ENCODE results near the gene PIGM. TPM values are rescaled to one million over a fixed set of nuclear protein-coding genes. Genes with fewer than 3 reads are reported as not detected.

Gene PIGM
- total RNA-seq, 4 donors from 2014 or later, result 3.2 to 8.2 (median 4.9) TPM

DNA sequence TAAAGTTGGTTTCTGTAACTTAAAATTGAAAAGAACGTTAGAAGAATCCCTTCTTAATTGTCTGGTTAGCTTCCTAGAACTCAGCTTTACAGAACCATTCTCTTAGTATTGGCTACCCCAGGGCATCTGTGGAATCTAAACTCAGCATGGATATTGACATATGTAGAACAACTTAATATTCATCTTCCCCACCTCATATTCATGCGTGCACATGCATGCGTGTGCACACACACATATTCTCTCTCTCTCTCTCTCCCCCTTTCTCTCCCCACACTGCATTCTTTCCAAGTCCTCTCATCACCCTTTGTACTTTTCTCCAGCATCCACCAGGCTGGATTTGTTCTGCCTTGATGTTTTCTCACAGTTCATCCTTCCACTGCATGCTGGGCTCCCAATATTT is 13.4 kb downstream of the PIGM start:
- H3K27me3 ChIP-seq, result no peaks in the 10 kb centered on the region
- H3K9me3 ChIP-seq, result no peaks in the 10 kb centered on the region
- 85 to 100% methylated on average over 1 to 3 of the region's 3 CpGs for WGBS, 2 donors (ENCODE audit: low coverage in 1 of 2)
- intact Hi-C loops (cut with DNase I; ENCODE audit: low total_unique reads) (no loop called here), in situ Hi-C loops (cut with MboI; ENCODE audit: low pct_ligation_motif_present in 1 of 4, low pct_unique_long_range_greater_than_20kb in 1 of 4, low sequenced_read_pairs in 3 of 4) (loop anchor here in 3 of 4 donors (25.0 kb wide), 1 partner anchor 231 kb away; the partner anchor contains the start of gene DUSP23 (in 3 of the 3))
- TF ChIP-seq POLR2AphosphoS5 (IDR thresholded peaks at IDR 0.05) (no peak), EP300 (IDR thresholded peaks at IDR 0.05; ENCODE audit: low read depth) (no peak), POLR2A (IDR thresholded peaks at IDR 0.05) (no peak)
- TF ChIP-seq, protein P1, sequence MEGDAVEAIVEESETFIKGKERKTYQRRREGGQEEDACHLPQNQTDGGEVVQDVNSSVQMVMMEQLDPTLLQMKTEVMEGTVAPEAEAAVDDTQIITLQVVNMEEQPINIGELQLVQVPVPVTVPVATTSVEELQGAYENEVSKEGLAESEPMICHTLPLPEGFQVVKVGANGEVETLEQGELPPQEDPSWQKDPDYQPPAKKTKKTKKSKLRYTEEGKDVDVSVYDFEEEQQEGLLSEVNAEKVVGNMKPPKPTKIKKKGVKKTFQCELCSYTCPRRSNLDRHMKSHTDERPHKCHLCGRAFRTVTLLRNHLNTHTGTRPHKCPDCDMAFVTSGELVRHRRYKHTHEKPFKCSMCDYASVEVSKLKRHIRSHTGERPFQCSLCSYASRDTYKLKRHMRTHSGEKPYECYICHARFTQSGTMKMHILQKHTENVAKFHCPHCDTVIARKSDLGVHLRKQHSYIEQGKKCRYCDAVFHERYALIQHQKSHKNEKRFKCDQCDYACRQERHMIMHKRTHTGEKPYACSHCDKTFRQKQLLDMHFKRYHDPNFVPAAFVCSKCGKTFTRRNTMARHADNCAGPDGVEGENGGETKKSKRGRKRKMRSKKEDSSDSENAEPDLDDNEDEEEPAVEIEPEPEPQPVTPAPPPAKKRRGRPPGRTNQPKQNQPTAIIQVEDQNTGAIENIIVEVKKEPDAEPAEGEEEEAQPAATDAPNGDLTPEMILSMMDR (IDR thresholded peaks at IDR 0.05), result no peak
- no peak overlapping the region for H3K4me3 ChIP-seq
- no peaks in the 10 kb centered on the region for H3K36me3 ChIP-seq
- no peaks in the 10 kb centered on the region for H3K4me1 ChIP-seq
- H3K27ac ChIP-seq, result no peak overlapping the region
- DNase-seq, result no peak

DNA sequence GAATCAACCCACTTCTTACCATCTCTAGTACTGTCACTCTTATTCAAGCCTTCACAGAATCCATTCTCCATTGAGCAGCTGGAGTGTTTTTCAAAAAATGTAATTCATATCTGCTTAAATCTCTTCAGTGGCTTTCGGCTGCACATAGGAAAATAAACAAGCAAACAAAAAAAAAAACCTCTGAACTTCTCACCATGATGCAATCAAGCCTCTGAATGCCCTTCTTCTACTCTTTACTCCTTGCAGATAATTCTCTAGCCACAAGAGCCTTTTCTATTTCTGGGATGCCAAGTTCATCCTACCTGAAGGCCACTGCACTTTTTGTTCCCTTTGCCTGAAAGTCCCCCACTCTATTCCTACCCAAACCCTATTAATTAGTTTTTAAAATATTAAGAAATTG is 14.2 kb downstream of the PIGM start:
- Histone ChIP-seq H3K27me3 (no peaks in the 10 kb centered on the region), H3K9me3 (no peaks in the 10 kb centered on the region), H3K27ac (no peak overlapping the region), H3K4me1 (no peaks in the 10 kb centered on the region), H3K36me3 (no peaks in the 10 kb centered on the region), H3K4me3 (no peak overlapping the region)
- WGBS, 2 donors (ENCODE audit: low coverage in 1 of 2), result 57 to 83% methylated on average over 1 of the region's 1 CpG
- in situ Hi-C loops (cut with MboI; ENCODE audit: low pct_ligation_motif_present in 1 of 4, low pct_unique_long_range_greater_than_20kb in 1 of 4, low sequenced_read_pairs in 3 of 4), result loop anchor here in 3 of 4 donors (25.0 kb wide), 1 partner anchor 230 kb away; the partner anchor contains the start of gene DUSP23 (in 3 of the 3)
- intact Hi-C loops (cut with DNase I; ENCODE audit: low total_unique reads), result no loop called here
- DNase-seq, result no peak
- TF ChIP-seq, protein P1 (IDR thresholded peaks at IDR 0.05), result no peak
- TF ChIP-seq EP300 (IDR thresholded peaks at IDR 0.05; ENCODE audit: low read depth), result no peak
- TF ChIP-seq POLR2A (IDR thresholded peaks at IDR 0.05), result no peak
- TF ChIP-seq POLR2AphosphoS5 (IDR thresholded peaks at IDR 0.05), result no peak

DNA sequence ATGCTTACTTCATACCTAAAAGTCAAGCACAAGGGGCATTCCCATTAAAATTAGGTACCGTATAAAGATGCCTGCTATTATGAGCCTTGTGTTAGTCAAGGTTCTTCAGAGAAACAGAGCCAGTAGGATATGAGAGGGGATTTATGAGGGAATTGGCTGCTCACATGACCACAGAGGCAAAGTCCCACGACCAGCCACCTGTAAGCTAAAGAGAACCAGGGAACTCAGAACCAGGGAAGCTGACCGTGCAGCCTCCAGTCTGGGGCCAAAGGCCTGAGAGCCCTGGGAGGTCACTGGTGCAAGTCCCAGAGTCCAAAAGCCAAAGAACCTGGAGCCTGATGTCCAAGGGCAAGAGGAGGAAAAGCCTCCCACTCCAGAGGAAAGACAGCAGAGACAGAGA is 20.0 kb downstream of the PIGM start:
- H3K27ac ChIP-seq, result no peak overlapping the region
- 57 to 61% methylated on average over 1 to 3 of the region's 3 CpGs for WGBS, 2 donors (ENCODE audit: low coverage in 1 of 2)
- no peak for DNase-seq
- no peaks in the 10 kb centered on the region for H3K27me3 ChIP-seq
- no peaks in the 10 kb centered on the region for H3K36me3 ChIP-seq
- H3K4me1 ChIP-seq, result no peaks in the 10 kb centered on the region
- no peak for TF ChIP-seq POLR2A (IDR thresholded peaks at IDR 0.05)
- TF ChIP-seq POLR2AphosphoS5 (IDR thresholded peaks at IDR 0.05), result no peak
- no peak for TF ChIP-seq EP300 (IDR thresholded peaks at IDR 0.05; ENCODE audit: low read depth)
- TF ChIP-seq, protein P1 (IDR thresholded peaks at IDR 0.05), result no peak
- intact Hi-C loops (cut with DNase I; ENCODE audit: low total_unique reads) (no loop called here), in situ Hi-C loops (cut with MboI; ENCODE audit: low pct_ligation_motif_present in 1 of 4, low pct_unique_long_range_greater_than_20kb in 1 of 4, low sequenced_read_pairs in 3 of 4) (loop anchor here in 3 of 4 donors (25.0 kb wide), 1 partner anchor 224 kb away; the partner anchor contains the start of gene DUSP23 (in 3 of the 3))
- no peak overlapping the region for H3K4me3 ChIP-seq
- H3K9me3 ChIP-seq, result no peaks in the 10 kb centered on the region

DNA sequence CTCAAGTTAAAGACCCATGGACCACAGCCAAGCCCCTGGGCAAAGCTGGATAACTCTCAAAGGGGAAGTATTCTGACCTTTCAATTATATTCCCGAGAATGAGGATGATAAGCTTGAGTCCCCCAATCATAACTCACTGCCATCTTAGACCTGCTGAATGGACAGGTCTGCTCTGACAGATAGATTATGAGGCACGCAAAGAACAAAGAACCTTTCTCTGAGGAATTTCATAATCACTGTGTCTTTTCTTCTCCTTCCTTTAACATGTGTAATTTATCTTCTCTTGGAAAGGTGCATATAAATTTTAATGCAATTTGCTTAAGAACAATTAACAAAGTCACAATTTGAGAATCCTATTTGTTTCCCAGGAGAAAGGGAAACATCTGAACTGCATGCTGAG is 22.0 kb downstream of the PIGM start:
- WGBS, 2 donors (ENCODE audit: low coverage in 1 of 2), result 54 to 60% methylated on average over 2 of the region's 2 CpGs
- no peak for DNase-seq
- no peak overlapping the region for H3K4me3 ChIP-seq
- no peaks in the 10 kb centered on the region for H3K9me3 ChIP-seq
- no peaks in the 10 kb centered on the region for H3K36me3 ChIP-seq
- no peaks in the 10 kb centered on the region for H3K4me1 ChIP-seq
- H3K27ac ChIP-seq, result no peak overlapping the region
- in situ Hi-C loops (cut with MboI; ENCODE audit: low pct_ligation_motif_present in 1 of 4, low pct_unique_long_range_greater_than_20kb in 1 of 4, low sequenced_read_pairs in 3 of 4), result loop anchor here (5.0 to 25.0 kb wide), 4 partner anchors 72 to 222 kb away; partner anchors contain the start of gene DUSP23 (in 3 of the 4)
- TF ChIP-seq POLR2A (IDR thresholded peaks at IDR 0.05) (no peak), POLR2AphosphoS5 (IDR thresholded peaks at IDR 0.05) (no peak), EP300 (IDR thresholded peaks at IDR 0.05; ENCODE audit: low read depth) (no peak)
- TF ChIP-seq, protein P1 (IDR thresholded peaks at IDR 0.05), result no peak
- intact Hi-C loops (cut with DNase I; ENCODE audit: low total_unique reads), result no loop called here
- H3K27me3 ChIP-seq, result no peaks in the 10 kb centered on the region

All from transverse colon (tissue), 4 donors.